Subcutaneous abdominal adipose tissue (tissue), 5 donors: ENCODE measurements around the gene SLC9A9.

ENCODE experiments used
- H3K27ac ChIP-seq: one replicate; pipeline ENCODE4 v1.7.0; 2013; ENCODE audit warnings: low read depth, mild to moderate bottlenecking, inconsistent platforms, low read length, moderate library complexity
- H3K27me3 ChIP-seq, 5 donors: one replicate each; pipeline ENCODE4 v1.7.0; 2013; ENCODE audit warnings: low read length in 5 of 5, inconsistent platforms in 1 of 5; ENCODE audit not compliant: control insufficient read depth in 5 of 5, insufficient read depth in 4 of 5
- H3K36me3 ChIP-seq, 5 donors: one replicate each; pipeline ENCODE4 v1.7.0; 2013; ENCODE audit warnings: low read length in 5 of 5; ENCODE audit not compliant: control insufficient read depth in 5 of 5, insufficient read depth in 5 of 5
- H3K4me1 ChIP-seq, 5 donors: one replicate each; pipeline ENCODE4 v1.7.0; 2013; ENCODE audit warnings: low read length in 5 of 5, mild to moderate bottlenecking in 3 of 5, moderate library complexity in 1 of 5; ENCODE audit not compliant: control insufficient read depth in 5 of 5, insufficient read depth in 5 of 5
- H3K4me3 ChIP-seq, 5 donors: one replicate each; pipeline ENCODE4 v1.7.0; 2013; ENCODE audit warnings: low read length in 5 of 5, low read depth in 1 of 5
- H3K9ac ChIP-seq, 5 donors: one replicate each; pipeline ENCODE4 v1.7.0; 2013; ENCODE audit warnings: low read length in 5 of 5, mild to moderate bottlenecking in 4 of 5, moderate library complexity in 3 of 5
- H3K9me3 ChIP-seq, 5 donors: one replicate each; pipeline ENCODE4 v1.7.0; 2013; ENCODE audit warnings: low read length in 5 of 5; ENCODE audit not compliant: control insufficient read depth in 5 of 5
- donor health status: healthy.
- donor health status: healthy.
- donor health status: healthy.
- donor health status: healthy.
- donor health status: healthy.

Gene SLC9A9

DNA sequence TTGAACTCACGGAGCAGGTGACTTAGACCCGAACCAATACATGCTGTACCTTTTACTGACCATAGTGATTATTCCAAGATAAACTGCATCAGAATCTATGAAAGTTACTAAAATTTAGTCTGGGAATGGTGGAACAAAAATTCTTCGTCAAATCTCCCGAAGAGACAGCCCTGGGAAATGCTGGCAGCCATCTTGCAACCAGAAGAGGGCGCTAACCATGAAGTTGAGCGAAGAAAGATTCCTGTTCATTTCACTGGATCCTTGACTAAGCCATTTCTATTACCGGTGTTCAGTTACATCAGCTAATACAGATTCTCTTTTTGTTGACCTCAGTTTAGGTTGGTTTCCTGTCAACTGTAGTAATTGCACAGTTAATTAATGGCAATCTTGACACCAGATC is 199.6 kb downstream of the SLC9A9 start:
- Histone ChIP-seq H3K36me3 (peaks cover 0 to 8% (median 0%) of the 10 kb centered on the region in 5 donors), H3K27me3 (no peaks in the 10 kb centered on the region), H3K27ac (no peak overlapping the region), H3K9me3 (no peaks in the 10 kb centered on the region), H3K4me3 (no peak overlapping the region), H3K4me1 (peaks cover 4 to 22% (median 9%) of the 10 kb centered on the region in 5 donors), H3K9ac (no peak overlapping the region)

DNA sequence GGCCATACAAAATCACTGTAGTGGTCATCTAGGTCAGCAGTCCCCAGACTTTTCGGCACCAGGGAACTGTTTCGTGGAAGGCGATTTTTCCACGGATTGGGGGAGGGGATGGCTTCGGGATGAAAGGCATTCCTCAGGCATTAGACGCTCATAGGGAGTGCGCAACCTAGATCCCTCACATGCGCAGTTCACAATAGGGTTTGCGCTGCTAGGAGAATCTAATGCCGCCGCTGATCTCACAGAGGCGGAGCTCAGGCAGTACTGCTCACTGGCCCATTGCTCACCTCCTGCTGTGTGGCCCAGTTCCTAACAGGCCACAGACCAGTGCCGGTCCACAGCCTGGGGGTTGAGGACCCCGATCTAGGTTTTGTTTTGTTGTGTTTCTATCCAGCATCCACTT is 200.1 kb downstream of the SLC9A9 start:
- H3K27me3 ChIP-seq = no peaks in the 10 kb centered on the region
- H3K36me3 ChIP-seq = peaks cover 0 to 8% (median 0%) of the 10 kb centered on the region in 5 donors
- no peak overlapping the region for H3K9ac ChIP-seq
- H3K9me3 ChIP-seq = no peaks in the 10 kb centered on the region
- peaks cover 4 to 25% (median 12%) of the 10 kb centered on the region in 5 donors for H3K4me1 ChIP-seq
- H3K4me3 ChIP-seq = no peak overlapping the region
- no peak overlapping the region for H3K27ac ChIP-seq

DNA sequence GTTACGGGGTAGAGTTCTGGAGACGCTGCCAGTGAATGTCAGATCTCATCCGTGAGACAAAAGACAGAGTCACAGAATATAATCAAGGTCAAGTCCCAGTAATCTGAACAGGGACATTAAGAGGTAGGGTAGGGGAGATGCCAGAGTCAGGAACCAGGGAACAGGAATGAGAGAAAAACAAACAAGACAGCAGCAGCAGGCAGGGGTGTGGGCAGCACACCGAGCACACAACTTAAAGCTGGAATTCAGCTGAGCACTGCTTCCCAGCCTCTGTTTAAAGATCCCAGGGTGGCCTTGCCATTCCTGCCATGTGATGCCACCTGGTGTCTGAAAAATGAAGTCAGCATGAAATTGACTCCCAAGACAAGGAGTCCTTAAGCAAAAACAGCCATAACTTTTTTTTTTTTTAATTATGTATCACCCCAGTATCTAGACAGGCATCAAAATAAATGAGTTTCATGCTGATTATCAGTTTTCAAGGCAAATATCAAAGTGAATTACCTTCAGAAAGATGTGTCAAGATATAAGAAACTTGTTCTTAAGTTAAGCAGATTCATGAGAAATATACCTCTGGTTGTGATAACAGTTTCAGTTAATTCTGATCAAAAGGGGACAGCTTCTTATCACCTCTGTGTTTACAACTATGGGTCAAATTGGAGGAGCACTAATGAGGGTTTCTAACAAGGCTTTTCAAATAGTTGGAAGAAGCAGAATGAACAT is 203.7 kb downstream of the SLC9A9 start:
- peak overlapping the region in 2 of 5 donors; percentile 28 to 43 for H3K9ac ChIP-seq
- H3K9me3 ChIP-seq = peaks cover 0 to 3% (median 0%) of the 10 kb centered on the region in 5 donors
- peaks cover 0 to 4% (median 0%) of the 10 kb centered on the region in 5 donors for H3K36me3 ChIP-seq
- H3K27me3 ChIP-seq = no peaks in the 10 kb centered on the region
- H3K4me1 ChIP-seq = peaks cover 4 to 21% (median 10%) of the 10 kb centered on the region in 5 donors
- peak overlapping the region; percentile 80 for H3K27ac ChIP-seq
- peak overlapping the region in 1 of 5 donors; percentile 17 for H3K4me3 ChIP-seq

DNA sequence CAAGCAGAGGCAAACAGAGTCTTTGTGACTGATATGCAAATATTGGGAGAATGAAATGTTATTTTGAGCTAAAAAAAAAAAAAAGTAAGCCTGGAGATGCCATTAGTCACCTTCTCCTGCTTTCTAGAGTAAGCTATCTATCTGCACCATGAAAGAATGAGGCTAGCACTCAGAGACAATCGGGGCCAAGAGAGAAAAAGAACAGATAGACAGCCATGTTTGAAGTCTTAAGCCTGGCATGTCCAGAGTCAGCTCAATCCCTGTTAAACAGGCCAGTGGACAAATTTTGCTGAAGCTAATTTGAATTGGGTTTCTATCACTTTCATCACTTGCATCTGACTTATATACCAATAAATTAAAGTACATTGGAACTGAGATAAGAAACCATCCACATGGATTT is 204.4 kb downstream of the SLC9A9 start:
- Histone ChIP-seq H3K36me3 (peaks cover 0 to 4% (median 0%) of the 10 kb centered on the region in 5 donors), H3K27me3 (no peaks in the 10 kb centered on the region), H3K27ac (peak overlapping the region; percentile 80), H3K9me3 (peaks cover 0 to 3% (median 0%) of the 10 kb centered on the region in 5 donors), H3K4me3 (peak overlapping the region in 1 of 5 donors; percentile 17), H3K9ac (no peak overlapping the region), H3K4me1 (peaks cover 4 to 26% (median 10%) of the 10 kb centered on the region in 5 donors)

DNA sequence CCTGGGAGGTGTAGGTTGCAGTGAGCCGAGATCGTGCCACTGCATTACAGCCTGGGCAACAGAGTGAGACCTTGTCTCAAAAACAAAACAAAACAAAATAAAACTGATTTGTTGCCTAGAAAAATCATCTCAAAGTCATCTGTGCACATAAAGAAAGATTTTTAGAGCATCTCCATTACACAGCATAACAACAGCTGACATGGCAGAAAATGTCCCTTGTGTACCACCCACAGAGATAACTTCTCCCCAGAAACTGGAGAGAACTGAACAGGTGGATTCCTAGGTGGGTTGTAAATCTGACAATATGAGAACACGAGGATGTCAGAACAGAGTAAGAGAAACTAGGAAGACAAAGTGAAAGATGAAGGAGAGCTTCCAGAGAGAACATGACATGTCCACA is 207.5 kb downstream of the SLC9A9 start:
- H3K36me3 ChIP-seq = no peaks in the 10 kb centered on the region
- H3K4me1 ChIP-seq = peaks cover 4 to 28% (median 10%) of the 10 kb centered on the region in 5 donors
- H3K27me3 ChIP-seq = no peaks in the 10 kb centered on the region

DNA sequence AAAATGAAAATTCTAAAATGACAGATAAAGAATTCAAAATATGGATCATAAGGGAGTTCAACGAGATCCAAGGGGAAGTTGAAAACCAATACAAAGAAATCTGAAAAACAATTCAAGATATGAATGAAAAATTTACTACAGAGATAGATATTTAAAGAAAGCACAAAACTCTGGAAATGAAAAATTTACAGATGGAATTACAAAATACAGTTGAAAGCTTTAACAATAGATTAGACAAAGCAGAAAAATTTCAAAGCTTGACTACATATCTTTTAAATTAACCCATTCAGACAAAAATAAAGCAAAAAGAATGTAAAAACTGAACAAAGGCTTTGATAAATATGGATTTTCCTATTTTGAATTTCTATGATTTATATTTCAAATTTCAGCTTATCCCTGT is 211.1 kb downstream of the SLC9A9 start:
- no peak overlapping the region for H3K4me3 ChIP-seq
- peaks cover 0 to 16% (median 4%) of the 10 kb centered on the region in 5 donors for H3K9me3 ChIP-seq
- no peaks in the 10 kb centered on the region for H3K27me3 ChIP-seq

More for the DNA sequence above, 207.5 kb downstream of the SLC9A9 start:
- H3K4me3 ChIP-seq = no peak overlapping the region
- no peak overlapping the region for H3K27ac ChIP-seq
- no peak overlapping the region for H3K9ac ChIP-seq
- peaks cover 0 to 16% (median 4%) of the 10 kb centered on the region in 5 donors for H3K9me3 ChIP-seq

GRCh38 chr3:143634991-143635390 is 213.3 kb downstream of the SLC9A9 start:
- Histone ChIP-seq H3K4me1 (peaks cover 0 to 13% (median 2%) of the 10 kb centered on the region in 5 donors), H3K27me3 (no peaks in the 10 kb centered on the region), H3K9ac (no peak overlapping the region), H3K9me3 (peaks cover 0 to 13% (median 4%) of the 10 kb centered on the region in 5 donors), H3K4me3 (no peak overlapping the region), H3K36me3 (no peaks in the 10 kb centered on the region), H3K27ac (no peak overlapping the region)

More for the DNA sequence above, 211.1 kb downstream of the SLC9A9 start:
- no peak overlapping the region for H3K27ac ChIP-seq
- peaks cover 0 to 13% (median 2%) of the 10 kb centered on the region in 5 donors for H3K4me1 ChIP-seq
- H3K9ac ChIP-seq = no peak overlapping the region
- H3K36me3 ChIP-seq = no peaks in the 10 kb centered on the region

GRCh38 chr3:143634427-143634826 is 213.8 kb downstream of the SLC9A9 start:
- Histone ChIP-seq H3K27me3 (no peaks in the 10 kb centered on the region), H3K36me3 (no peaks in the 10 kb centered on the region), H3K9ac (no peak overlapping the region)

DNA sequence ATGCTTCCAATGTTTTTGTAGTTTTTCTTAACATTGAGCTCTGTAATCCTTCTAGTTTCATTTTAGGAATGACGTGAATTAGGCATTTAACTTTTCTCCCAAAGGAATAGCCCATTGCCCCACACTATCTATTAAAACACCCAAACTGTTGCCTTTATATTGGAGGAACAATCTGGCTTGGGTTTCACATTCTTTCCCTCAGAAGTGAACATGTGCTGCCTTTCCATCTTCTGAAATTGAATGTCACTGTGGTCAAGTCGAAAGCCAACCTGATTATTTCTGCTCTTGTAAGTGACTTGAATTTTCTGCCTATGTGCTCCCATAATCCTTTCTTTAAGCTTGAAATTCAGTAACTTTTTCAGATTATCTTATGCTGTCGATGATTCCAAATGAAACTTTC is 214.5 kb downstream of the SLC9A9 start:
- Histone ChIP-seq H3K4me3 (no peak overlapping the region), H3K9me3 (peaks cover 0 to 13% (median 4%) of the 10 kb centered on the region in 5 donors), H3K4me1 (peaks cover 0 to 13% (median under 1%) of the 10 kb centered on the region in 5 donors), H3K36me3 (no peaks in the 10 kb centered on the region), H3K9ac (no peak overlapping the region), H3K27ac (no peak overlapping the region), H3K27me3 (no peaks in the 10 kb centered on the region)

More at GRCh38 chr3:143634427-143634826, 213.8 kb downstream of the SLC9A9 start:
- Histone ChIP-seq H3K9me3 (peaks cover 0 to 13% (median 4%) of the 10 kb centered on the region in 5 donors), H3K27ac (no peak overlapping the region), H3K4me1 (peaks cover 0 to 13% (median 2%) of the 10 kb centered on the region in 5 donors), H3K4me3 (no peak overlapping the region)

DNA sequence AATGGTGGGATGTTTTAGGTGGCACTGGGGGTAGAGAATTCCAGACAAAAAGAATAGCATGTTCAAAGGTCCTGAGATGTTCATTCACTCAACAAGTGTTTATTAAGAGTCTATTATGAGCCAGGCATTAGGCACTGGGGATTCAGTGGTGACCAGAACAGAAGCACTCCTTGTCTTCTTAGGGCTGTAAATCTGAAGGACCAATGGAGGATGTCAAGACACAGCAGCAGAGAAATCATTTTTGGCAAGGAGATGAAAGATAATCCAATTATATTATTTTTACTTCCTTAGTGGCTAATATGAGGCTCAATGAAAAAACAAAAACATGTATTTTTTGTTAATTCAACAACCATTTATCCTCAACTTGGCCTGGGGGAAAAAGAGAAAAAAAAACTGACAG is 218.5 kb downstream of the SLC9A9 start:
- H3K27ac ChIP-seq = no peak overlapping the region
- H3K4me1 ChIP-seq = peaks cover 0 to 2% (median 0%) of the 10 kb centered on the region in 5 donors

More for the DNA sequence above, 218.5 kb downstream of the SLC9A9 start:
- no peaks in the 10 kb centered on the region for H3K36me3 ChIP-seq
- no peak overlapping the region for H3K4me3 ChIP-seq
- H3K9ac ChIP-seq = no peak overlapping the region
- H3K27me3 ChIP-seq = no peaks in the 10 kb centered on the region
- H3K9me3 ChIP-seq = no peaks in the 10 kb centered on the region
